Cardiac muscle cell (in vitro differentiated cells and primary cell): ENCODE results near the gene NAA20. TPM values are rescaled to one million over a fixed set of nuclear protein-coding genes. Genes with fewer than 3 reads are reported as not detected.
A peak's percentile ranks its signal among the peaks of the same experiment; 100 is the strongest.

Experiments
- DNase-seq, 2 donors: peaks; one replicate each; pipeline versions ENCODE4 v3.0.0 to v3.0.0-alpha.2; 2010 to 2017; ENCODE audit warnings: low read depth in 1 of 2, low spot score in 1 of 2
- H3K27ac ChIP-seq: fragments of 200-600 bp; sonication (generic); 2 replicates; pipeline ENCODE4 v1.5.1; 2016
- H3K27me3 ChIP-seq: fragments of 200-600 bp; sonication (generic); 2 replicates; pipeline ENCODE4 v1.6.0; 2016; ENCODE audit warnings: control low read depth
- H3K36me3 ChIP-seq: fragments of 200-600 bp; sonication (generic); 2 replicates; pipeline ENCODE4 v1.5.1; 2016; ENCODE audit warnings: control low read depth
- H3K4me1 ChIP-seq: fragments of 200-600 bp; sonication (generic); 2 replicates; pipeline ENCODE4 v1.8.1; 2017; ENCODE audit warnings: low read depth, mild to moderate bottlenecking, mixed run types
- H3K4me3 ChIP-seq: fragments of 200-600 bp; sonication (generic); 2 replicates; pipeline ENCODE4 v1.5.1; 2016; ENCODE audit warnings: mild to moderate bottlenecking
- H3K9me3 ChIP-seq: fragments of 200-600 bp; sonication (generic); 2 replicates; pipeline ENCODE4 v1.5.1; 2017; ENCODE audit warnings: low read depth, mild to moderate bottlenecking, control low read depth
- CTCF ChIP-seq: IDR thresholded peaks from 2 replicates; pipeline ENCODE4 v1.5.1; 2012; ENCODE audit warnings: low read depth, mild to moderate bottlenecking, low read length
- polyA plus RNA-seq: library from polyadenylated mRNA; unstranded; fragments of >200 nt; fragmentation: Nextera tagmentation; extraction: Ambion mirVana; gene quantifications from 2 replicates; pipeline ENCODE4 v1.2.1, GENCODE V29; 2016
- total RNA-seq: library from RNA; depleted of rRNA; stranded (reverse); fragments of >200 nt; gene quantifications from 2 replicates; pipeline ENCODE4 v1.2.3, GENCODE V29; 2016

NAA20 gene
- total and polyA plus RNA-seq, 2 experiments from 2014 or later, result 40.6 to 142 TPM

- Histone ChIP-seq H3K27me3 (no peaks in the 10 kb centered on the region), H3K4me1 (peaks cover 5% of the 10 kb centered on the region), H3K4me3 (no peak overlapping the region), H3K27ac (no peak overlapping the region), H3K9me3 (no peaks in the 10 kb centered on the region), H3K36me3 (peaks cover 23% of the 10 kb centered on the region)
- DNase-seq, result no peak
- no peak for TF ChIP-seq CTCF
Observed at GRCh38 chr20:20023395-20023794, 6.2 kb downstream of the NAA20 start.

GRCh38 chr20:20024942-20025341 lies 7.8 kb downstream of the NAA20 start:
- Histone ChIP-seq H3K9me3 (no peaks in the 10 kb centered on the region), H3K27me3 (no peaks in the 10 kb centered on the region), H3K4me3 (no peak overlapping the region), H3K4me1 (no peaks in the 10 kb centered on the region), H3K27ac (no peak overlapping the region), H3K36me3 (peaks cover 35% of the 10 kb centered on the region)
- TF ChIP-seq CTCF, result no peak
- no peak for DNase-seq

- Histone ChIP-seq H3K27ac (no peak overlapping the region), H3K27me3 (no peaks in the 10 kb centered on the region), H3K9me3 (no peaks in the 10 kb centered on the region), H3K36me3 (peaks cover 52% of the 10 kb centered on the region), H3K4me3 (no peak overlapping the region), H3K4me1 (no peaks in the 10 kb centered on the region)
- no peak for TF ChIP-seq CTCF
- DNase-seq, result no peak
Observed at GRCh38 chr20:20027284-20027683, 10.1 kb downstream of the NAA20 start.

GRCh38 chr20:20031790-20032189 lies 14.6 kb downstream of the NAA20 start:
- no peak for TF ChIP-seq CTCF
- H3K27me3 ChIP-seq, result no peaks in the 10 kb centered on the region
- no peak overlapping the region for H3K4me3 ChIP-seq
- no peaks in the 10 kb centered on the region for H3K9me3 ChIP-seq
- H3K27ac ChIP-seq, result no peak overlapping the region
- no peaks in the 10 kb centered on the region for H3K4me1 ChIP-seq
- DNase-seq, result no peak
- H3K36me3 ChIP-seq, result peaks cover 88% of the 10 kb centered on the region

- H3K36me3 ChIP-seq, result peaks cover 83% of the 10 kb centered on the region
- H3K4me3 ChIP-seq, result no peak overlapping the region
- DNase-seq, result no peak
- peak overlapping the region; percentile 49 for H3K27ac ChIP-seq
- H3K9me3 ChIP-seq, result no peaks in the 10 kb centered on the region
- H3K27me3 ChIP-seq, result no peaks in the 10 kb centered on the region
- H3K4me1 ChIP-seq, result no peaks in the 10 kb centered on the region
- TF ChIP-seq CTCF, result no peak
Observed at GRCh38 chr20:20034486-20034885, 17.3 kb downstream of the NAA20 start.

GRCh38 chr20:20036756-20037155 lies 19.6 kb downstream of the NAA20 start:
- no peak for DNase-seq
- H3K36me3 ChIP-seq, result peaks cover 83% of the 10 kb centered on the region
- no peak for TF ChIP-seq CTCF
- H3K4me3 ChIP-seq, result no peak overlapping the region
- no peaks in the 10 kb centered on the region for H3K4me1 ChIP-seq
- H3K27me3 ChIP-seq, result no peaks in the 10 kb centered on the region
- no peaks in the 10 kb centered on the region for H3K9me3 ChIP-seq
- H3K27ac ChIP-seq, result peak overlapping the region; percentile 32
